H54 (cell line): ENCODE measurements around the gene TRIM62.

Source experiments
- DNase-seq: peaks from one replicate; pipeline ENCODE4 v3.0.0; 2011; ENCODE audit warnings: low spot score, mixed read lengths; ENCODE audit not compliant: insufficient read length
- FAIRE-seq: peaks from 3 replicates; lab custom pipeline; 2011; peaks lifted over from hg19 to GRCh38; lab: Jason Lieb, UNC
- POLR2A ChIP-seq: IDR thresholded peaks from 2 replicates; pipeline ENCODE4 v1.6.1; 2011; ENCODE audit warnings: low read depth, mild to moderate bottlenecking, low read length

TRIM62 gene

DNA sequence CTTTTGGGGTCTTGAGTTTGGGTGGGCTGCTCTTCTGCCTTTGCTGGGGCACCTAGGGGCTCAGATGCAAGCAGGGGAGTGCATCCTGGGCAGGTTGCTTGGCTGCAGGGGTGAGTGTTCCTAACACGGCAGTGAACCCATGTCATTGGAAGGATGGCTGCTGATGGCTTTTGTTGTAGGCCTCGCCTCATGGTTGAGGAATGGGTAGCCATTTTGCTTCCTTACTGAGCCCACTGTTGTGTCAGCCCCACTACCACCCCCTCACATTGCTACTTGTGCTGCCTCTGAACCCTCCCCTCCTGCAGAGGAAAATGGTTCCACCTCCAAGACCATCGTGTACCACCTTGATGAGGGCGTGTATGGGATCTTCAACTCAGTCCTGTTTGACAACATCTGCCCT is 84.1 kb downstream of the TRIM62 start:
- FAIRE-seq (no peak), DNase-seq (no peak)
- TF ChIP-seq POLR2A: no peak

DNA sequence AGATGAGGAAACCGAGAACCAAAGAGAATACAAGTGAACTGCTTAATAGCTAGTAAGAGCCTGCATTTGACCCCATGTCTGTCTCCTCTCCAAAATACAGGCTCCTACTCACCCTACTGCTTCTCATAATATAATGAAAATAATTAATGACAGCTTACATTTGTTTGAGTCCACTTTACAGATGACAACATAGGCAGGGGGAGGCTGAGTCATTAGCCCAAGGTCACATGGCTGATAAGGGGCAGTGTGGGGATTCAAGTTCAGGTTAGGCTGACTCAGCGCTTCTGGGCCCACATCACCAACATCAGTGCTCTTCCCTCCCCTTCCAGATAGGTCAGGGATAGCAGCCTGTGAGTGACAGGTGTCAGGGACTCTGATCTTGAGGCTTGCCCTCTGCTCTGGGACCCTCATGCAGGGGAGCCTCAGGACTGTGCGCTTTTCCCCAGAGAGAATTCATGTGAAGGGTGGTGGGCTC is 84.7 kb downstream of the TRIM62 start:
- DNase-seq: no peak
- FAIRE-seq: no peak
- TF ChIP-seq POLR2A: no peak

GRCh38 chr1:33096363-33097005 is 85.4 kb downstream of the TRIM62 start:
- TF ChIP-seq POLR2A: no peak
- FAIRE-seq (no peak), DNase-seq (no peak)
